GM18520 (cell line): Measurements from ENCODE around the gene NRSN2.

ENCODE experiments used
- ATAC-seq: cut with Tn5 transposase; IDR thresholded peaks from one replicate; pipeline ENCODE4 v1.9.1; 2021; ENCODE audit not compliant: unreplicated experiment

The NRSN2 gene

GRCh38 chr20:396619-397431 is 49.9 kb downstream of the NRSN2 start:
- no peak for ATAC-seq

- ATAC-seq: no peak
Measured at GRCh38 chr20:397432-398237, 50.7 kb downstream of the NRSN2 start.

GRCh38 chr20:399182-399707 is 52.3 kb downstream of the NRSN2 start:
- ATAC-seq: no peak

GRCh38 chr20:400128-400453 is 53.2 kb downstream of the NRSN2 start:
- no peak for ATAC-seq

GRCh38 chr20:400454-401275 is 53.8 kb downstream of the NRSN2 start:
- no peak for ATAC-seq

- ATAC-seq: no peak
Measured at GRCh38 chr20:401682-402495, 55.0 kb downstream of the NRSN2 start.

GRCh38 chr20:402496-402885 is 55.6 kb downstream of the NRSN2 start:
- no peak for ATAC-seq

- no peak for ATAC-seq
Measured at GRCh38 chr20:402898-403581, 56.1 kb downstream of the NRSN2 start.

GRCh38 chr20:403582-403957 is 56.7 kb downstream of the NRSN2 start:
- no peak for ATAC-seq

GRCh38 chr20:404088-404487 is 57.2 kb downstream of the NRSN2 start:
- no peak for ATAC-seq
